ENCODE data around the gene AP2A2. TPM values are rescaled to one million over a fixed set of nuclear protein-coding genes. Genes with fewer than 3 reads are reported as not detected.

The AP2A2 gene
- total RNA-seq, 1 donor from 2014 or later = 89.1 TPM

- H3K9me3 Mint-ChIP-seq = no peaks in the 10 kb centered on the region
- no peak for TF ChIP-seq CTCF (IDR thresholded peaks at IDR 0.05; ENCODE audit: unreplicated experiment)
- peaks cover 32% of the 10 kb centered on the region for H3K36me3 Mint-ChIP-seq
- H3K27ac Mint-ChIP-seq = no peak overlapping the region
- no peak overlapping the region for H3K4me3 Mint-ChIP-seq
- DNase-seq (ENCODE audit: low spot score in 2 of 2, unreplicated experiment in 2 of 2) = no peak
- no peaks in the 10 kb centered on the region for H3K27me3 Mint-ChIP-seq (ENCODE audit: low read depth)
- H3K4me1 Mint-ChIP-seq = peaks cover 16% of the 10 kb centered on the region
These were observed 37.0 kb downstream of the AP2A2 start for GRCh38 chr11:962688-963087.

GRCh38 chr11:963852-964251 lies 38.2 kb downstream of the AP2A2 start:
- H3K9me3 Mint-ChIP-seq = no peaks in the 10 kb centered on the region
- no peak overlapping the region for H3K4me3 Mint-ChIP-seq
- TF ChIP-seq CTCF (IDR thresholded peaks at IDR 0.05; ENCODE audit: unreplicated experiment) = no peak
- no peaks in the 10 kb centered on the region for H3K27me3 Mint-ChIP-seq (ENCODE audit: low read depth)
- peaks cover 32% of the 10 kb centered on the region for H3K36me3 Mint-ChIP-seq
- H3K27ac Mint-ChIP-seq = no peak overlapping the region
- DNase-seq (ENCODE audit: low spot score in 2 of 2, unreplicated experiment in 2 of 2) = no peak
- H3K4me1 Mint-ChIP-seq = peaks cover 6% of the 10 kb centered on the region

GRCh38 chr11:965206-965775 lies 39.6 kb downstream of the AP2A2 start:
- Mint-ChIP-seq H3K4me1 (no peaks in the 10 kb centered on the region), H3K36me3 (peaks cover 27% of the 10 kb centered on the region), H3K4me3 (no peak overlapping the region), H3K9me3 (no peaks in the 10 kb centered on the region), H3K27me3 (ENCODE audit: low read depth) (no peaks in the 10 kb centered on the region), H3K27ac (no peak overlapping the region)
- TF ChIP-seq CTCF (IDR thresholded peaks at IDR 0.05; ENCODE audit: unreplicated experiment) = no peak
- no peak for DNase-seq (ENCODE audit: low spot score in 2 of 2, unreplicated experiment in 2 of 2)

- H3K36me3 Mint-ChIP-seq = peaks cover 30% of the 10 kb centered on the region
These were observed 42.5 kb downstream of the AP2A2 start for GRCh38 chr11:967995-968751.

GRCh38 chr11:968822-969221 lies 43.2 kb downstream of the AP2A2 start:
- H3K4me3 Mint-ChIP-seq = no peak overlapping the region
- H3K27ac Mint-ChIP-seq = no peak overlapping the region
- no peak for DNase-seq (ENCODE audit: low spot score in 2 of 2, unreplicated experiment in 2 of 2)
- peaks cover 29% of the 10 kb centered on the region for H3K36me3 Mint-ChIP-seq
- H3K27me3 Mint-ChIP-seq (ENCODE audit: low read depth) = no peaks in the 10 kb centered on the region
- no peak for TF ChIP-seq CTCF (IDR thresholded peaks at IDR 0.05; ENCODE audit: unreplicated experiment)
- H3K4me1 Mint-ChIP-seq = peaks cover 3% of the 10 kb centered on the region
- no peaks in the 10 kb centered on the region for H3K9me3 Mint-ChIP-seq

More at GRCh38 chr11:967995-968751, 42.5 kb downstream of the AP2A2 start:
- no peaks in the 10 kb centered on the region for H3K9me3 Mint-ChIP-seq
- H3K27me3 Mint-ChIP-seq (ENCODE audit: low read depth) = no peaks in the 10 kb centered on the region
- no peak for TF ChIP-seq CTCF (IDR thresholded peaks at IDR 0.05; ENCODE audit: unreplicated experiment)
- peaks cover 3% of the 10 kb centered on the region for H3K4me1 Mint-ChIP-seq
- no peak for DNase-seq (ENCODE audit: low spot score in 2 of 2, unreplicated experiment in 2 of 2)
- no peak overlapping the region for H3K4me3 Mint-ChIP-seq
- H3K27ac Mint-ChIP-seq = no peak overlapping the region
